GM11168 (cell line): ENCODE measurements around the gene GFAP.

ENCODE experiments used
- in situ Hi-C: fragments of 300-500 bp; cut with MboI; formaldehyde crosslinking; loops from one replicate; pipeline ENCODE4 v1.12.0; 2022; ENCODE audit warnings: low sequenced_read_pairs; ENCODE audit not compliant: unreplicated experiment

Gene GFAP

DNA sequence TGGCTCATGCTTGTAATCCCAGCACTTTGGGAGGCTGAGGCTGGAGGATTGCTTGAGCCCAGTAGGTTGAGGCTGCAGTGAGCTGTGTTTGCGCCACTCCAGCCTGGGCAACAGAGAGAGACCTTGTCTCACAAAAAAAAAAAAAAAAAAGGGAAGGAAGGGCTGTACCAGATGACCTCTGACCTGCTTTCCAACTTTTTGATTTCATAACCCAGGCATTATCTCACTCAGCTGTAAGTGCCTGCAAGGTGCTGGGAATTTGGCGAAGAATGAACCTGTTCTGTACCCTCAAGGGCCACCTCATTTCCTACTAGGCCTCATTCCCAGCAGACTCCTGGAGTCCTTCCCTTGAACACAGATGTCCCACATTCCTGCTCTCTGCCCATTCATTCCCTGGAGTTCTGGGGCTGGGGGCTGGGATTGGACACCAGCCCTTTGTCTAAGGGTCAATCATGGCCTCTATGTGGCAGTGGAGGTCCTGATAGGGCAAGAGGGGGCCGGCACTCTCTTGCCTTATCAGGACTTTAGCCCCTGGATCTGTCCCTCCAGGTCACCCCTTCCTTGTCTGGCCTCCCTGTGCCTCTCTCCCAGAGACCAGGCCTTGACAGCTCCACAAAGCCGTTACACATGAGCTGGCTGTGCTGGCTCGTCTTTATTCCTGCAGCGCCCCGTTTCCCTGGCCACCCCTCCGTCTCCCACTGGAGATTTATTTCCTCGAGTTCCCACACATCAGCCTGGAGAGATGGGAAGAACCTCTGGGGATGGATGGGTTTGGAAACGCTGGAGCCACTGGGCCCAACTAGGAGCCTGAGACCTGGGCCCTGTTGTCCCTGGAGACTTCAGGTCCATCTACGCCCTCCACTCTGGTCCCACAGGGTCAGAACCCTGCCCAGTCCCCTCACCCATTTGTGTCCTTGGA is 821 bp upstream of the GFAP start:
- in situ Hi-C loops: no loop called here

DNA sequence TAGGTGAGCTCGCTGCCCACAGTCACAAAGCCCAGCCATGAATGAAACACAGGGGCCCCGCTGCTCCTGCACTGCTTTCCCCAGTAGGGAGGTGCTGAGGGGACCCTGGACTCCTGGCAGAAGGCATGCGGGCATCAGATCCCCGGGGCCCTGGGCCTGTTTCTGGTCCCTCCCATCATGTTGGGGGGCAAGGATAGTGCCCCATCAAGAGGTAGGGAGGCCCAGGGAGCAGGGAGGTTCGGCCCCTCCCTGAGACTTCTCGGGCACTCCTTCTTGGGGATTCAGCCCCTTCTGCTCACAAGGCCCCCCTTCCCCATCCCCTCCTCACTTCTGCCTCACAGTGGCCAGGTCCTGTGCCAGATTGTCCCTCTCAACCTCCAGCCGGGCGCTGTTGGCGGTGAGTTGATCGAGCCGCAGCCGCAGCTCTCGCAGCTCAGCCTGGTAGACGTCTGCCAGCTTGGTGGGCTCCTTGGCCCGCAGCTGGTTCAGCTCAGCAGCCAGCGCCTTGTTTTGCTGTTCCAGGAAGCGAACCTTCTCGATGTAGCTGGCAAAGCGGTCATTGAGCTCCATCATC is 515 bp downstream of the GFAP start:
- in situ Hi-C loops: no loop called here

DNA sequence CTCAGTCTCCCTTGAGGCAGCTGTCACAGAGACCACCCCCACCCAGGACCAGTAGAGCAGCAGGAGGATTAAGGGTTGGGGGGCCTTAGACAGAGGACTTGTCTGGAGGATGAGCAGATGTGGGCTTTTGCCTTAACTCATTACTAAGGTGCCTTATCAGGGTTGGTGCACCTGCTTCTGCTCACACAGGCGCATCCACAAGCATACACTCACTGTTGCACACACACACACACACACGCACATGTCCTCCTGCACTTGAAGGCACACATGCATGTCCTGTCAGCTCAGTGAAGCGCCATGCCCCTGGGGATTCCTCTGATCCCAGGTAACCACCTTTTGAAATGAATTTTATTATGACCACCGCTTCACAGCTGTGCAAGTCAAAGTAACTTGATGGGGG is 1.2 kb downstream of the GFAP start:
- in situ Hi-C loops: no loop called here

DNA sequence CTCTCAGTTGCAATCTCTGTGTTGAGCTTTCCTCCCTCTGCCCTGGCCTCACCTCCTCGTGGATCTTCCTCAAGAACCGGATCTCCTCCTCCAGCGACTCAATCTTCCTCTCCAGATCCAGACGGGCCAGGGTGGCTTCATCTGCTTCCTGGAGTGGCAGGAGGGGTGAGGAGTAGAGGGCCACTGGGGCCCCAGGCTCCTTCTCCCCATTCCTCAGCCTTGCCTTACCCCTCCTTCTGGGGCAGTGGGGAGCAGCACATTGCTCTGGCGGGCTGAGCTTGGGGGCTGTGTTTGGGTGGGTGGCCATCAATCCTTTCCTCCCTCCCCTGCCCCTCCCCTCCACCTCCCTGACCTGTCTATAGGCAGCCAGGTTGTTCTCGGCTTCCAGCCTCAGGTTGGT is 1.6 kb downstream of the GFAP start:
- in situ Hi-C loops: no loop called here

DNA sequence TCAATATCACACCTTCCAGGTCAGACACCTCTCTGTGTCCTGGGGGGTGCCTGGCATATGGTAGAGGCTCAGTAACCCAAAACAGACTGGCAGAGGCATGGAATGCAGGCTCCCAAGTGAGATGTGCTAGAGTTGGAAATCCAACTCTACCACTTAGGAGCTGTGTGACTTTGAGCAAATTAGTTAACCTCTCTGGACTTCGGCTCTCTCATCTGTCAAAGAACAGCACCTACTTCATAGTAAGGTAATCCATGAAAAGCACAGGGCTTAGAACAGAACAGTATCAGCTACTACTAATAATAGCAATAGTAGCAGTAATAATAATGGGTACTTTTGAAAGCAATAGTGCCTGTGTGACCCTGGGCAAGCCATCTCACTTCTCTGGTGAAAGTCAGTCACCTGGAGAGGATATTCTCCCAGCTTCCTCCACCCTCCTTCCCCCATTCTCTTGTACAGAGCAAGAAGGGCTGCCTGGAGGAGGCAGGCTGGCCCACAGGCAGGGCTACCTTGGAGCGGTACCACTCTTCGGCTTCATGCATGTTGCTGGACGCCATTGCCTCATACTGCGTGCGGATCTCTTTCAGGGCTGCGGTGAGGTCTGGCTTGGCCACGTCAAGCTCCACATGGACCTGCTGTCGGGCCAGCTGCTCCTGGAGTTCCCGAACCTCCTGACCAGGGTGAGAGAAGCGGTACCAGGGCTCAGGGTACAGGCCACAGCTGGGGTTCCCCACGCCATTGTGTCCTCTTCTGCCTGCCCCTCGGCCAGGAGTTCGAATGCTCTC is 2.3 kb downstream of the GFAP start:
- in situ Hi-C loops: no loop called here

DNA sequence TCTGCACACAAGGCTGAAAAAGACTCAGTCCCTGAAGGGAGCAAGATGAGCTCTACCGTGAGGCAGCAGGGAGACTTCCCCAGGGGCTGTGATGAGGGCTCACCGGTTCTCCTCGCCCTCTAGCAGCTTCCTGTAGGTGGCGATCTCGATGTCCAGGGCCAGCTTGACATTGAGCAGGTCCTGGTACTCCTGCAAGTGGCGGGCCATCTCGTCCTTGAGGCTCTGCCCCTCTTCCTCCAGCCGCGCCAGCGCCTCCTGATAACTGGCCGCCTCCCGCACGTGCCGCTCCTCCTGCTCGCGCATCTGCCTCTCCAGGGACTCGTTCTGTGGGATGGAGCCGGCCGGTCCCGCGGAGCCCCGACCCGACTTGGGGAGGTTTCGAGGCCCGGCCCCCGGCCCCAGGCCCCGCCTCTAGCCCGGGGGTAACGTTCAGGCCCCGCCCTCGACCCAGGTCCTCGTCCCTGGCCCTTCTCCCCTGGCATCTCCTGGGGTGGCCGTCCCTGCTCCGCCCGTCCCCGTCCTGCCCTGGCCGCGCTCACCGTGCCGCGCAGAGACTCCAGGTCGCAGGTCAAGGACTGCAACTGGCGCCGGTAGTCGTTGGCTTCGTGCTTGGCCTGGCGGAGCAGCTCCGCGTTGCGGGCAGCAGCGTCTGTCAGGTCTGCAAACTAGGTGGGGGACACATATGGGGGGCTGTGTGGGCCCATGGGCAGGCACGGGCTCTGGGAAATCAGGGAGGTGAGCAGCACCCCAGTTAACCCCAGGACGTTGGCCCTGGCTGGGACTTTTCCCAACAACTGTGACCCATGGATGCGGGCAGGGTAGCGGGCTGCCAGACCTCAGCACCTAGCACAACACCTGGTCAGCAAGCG is 3.9 kb downstream of the GFAP start:
- in situ Hi-C loops: no loop called here

DNA sequence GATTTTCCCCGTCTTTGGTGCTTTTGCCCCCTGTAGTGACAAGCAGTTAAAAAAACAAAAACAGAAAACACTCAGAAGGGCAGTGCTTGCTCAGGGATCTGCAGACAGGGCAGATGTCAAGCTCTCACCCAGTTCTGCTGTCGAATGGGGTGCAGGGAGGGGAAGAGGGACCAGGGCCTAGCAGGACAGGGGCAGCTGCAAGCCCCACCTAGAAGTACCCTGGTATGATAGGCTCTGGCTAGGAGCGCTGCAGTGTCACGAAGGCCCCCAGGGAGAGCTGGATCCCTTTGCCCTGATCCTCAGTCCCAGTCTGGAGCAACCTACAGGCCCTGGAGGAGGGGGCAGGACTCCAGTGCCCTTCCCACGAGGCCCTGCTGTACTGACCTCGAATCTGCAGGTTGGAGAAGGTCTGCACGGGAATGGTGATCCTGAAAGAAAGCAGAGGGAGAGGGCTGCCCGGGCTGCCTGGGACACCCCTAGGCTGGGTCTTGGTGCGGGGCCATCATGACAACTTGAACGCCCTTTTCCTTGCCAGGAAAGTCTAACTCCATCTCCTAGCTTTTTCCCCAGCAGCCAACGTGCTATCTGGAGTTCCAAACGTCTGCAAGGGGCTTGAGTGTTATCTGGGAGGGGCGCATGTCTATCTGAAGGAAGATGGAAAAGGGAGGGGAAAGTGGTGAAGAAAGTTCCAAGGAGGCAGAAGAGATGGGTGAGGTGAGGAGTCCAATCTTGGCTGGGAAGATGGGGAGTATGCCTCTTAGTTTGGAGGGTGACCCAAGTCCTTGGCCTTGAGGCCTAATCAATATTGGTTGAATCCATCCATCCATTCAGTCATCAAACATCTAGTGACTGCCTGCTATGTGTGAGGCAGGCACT is 4.8 kb downstream of the GFAP start:
- in situ Hi-C loops: no loop called here

DNA sequence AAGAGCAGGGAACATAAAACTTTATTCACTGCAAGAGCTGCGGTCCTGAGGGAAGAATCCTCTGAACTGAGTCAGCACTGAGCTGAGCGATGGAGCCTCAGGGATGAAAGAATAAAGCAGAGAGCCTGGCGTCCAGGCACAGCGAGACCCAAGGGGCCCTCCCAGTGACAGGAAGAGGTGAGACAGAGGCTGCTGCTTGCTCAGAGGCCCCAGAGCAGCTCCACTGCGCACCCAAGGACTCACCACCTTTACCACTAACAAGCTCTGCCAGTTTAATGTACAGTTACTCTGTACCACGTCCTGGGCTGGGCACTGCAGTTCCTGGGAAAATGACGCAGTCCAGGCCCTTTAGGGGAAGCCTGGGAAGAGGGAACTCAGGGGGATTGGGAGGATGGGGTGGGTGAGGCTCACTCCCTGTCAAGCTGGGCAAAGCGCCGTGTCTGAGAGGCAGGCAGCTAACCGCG is 5.6 kb downstream of the GFAP start:
- in situ Hi-C loops: no loop called here

DNA sequence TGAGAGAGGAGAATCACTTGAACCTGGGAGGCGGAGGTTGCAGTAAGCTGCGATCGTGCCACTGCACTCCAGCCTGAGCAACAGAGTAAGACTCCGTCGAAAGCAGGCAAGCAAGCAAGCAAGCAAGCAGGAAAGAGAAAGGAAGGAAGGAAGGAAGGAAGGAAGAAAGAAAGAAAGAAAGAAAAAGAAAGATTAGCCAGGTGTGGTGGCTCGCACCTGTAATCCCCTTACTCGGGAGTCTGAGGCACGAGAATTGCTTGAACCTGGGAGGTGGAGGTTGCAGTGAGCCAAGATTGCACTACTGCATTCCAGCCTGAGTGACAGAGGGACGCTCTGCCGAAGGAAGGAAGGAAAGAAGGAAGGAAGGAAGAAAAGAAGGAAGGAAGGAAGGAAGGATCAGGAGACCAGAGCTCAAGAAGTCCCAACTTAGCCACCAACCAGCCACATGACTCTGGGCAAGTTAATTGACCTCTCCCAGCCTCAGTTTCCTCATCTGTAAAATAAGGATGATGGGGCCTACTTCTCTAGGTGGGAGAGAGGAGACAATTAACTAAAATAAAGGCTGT is 6.5 kb downstream of the GFAP start:
- in situ Hi-C loops: no loop called here

DNA sequence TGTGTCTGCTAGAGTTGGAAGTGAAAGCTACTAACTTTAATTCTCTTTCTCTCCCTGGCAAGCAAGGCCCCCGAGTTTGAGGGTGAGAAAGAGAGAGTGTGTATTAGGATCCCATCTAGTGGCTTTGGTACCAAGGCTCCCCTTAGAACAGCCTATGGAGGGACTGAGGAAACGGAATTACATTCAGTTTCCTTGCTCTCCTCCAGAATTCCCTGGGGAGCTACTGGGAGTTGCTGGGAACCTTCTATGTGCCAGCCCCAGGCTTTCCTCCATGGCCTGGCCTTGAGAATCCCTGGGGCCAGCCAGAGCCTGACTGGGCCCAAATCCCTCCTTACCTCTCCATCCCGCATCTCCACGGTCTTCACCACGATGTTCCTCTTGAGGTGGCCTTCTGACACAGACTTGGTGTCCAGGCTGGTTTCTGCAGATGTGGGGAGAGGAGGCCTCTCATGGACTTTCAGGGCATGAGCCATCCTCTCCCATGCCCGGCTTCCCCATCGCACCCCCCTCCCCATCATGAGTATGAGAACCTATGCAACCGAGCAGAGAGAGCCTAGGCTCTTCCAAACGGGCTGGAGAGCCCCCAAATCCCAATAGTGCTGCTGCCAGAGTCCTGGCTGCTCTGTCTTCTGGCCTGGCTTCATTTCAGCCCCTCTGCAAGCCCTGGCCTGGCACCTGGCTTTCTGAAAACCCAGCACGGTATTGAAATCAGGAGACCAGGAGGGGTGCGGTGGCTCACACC is 7.4 kb downstream of the GFAP start:
- in situ Hi-C loops: no loop called here

DNA sequence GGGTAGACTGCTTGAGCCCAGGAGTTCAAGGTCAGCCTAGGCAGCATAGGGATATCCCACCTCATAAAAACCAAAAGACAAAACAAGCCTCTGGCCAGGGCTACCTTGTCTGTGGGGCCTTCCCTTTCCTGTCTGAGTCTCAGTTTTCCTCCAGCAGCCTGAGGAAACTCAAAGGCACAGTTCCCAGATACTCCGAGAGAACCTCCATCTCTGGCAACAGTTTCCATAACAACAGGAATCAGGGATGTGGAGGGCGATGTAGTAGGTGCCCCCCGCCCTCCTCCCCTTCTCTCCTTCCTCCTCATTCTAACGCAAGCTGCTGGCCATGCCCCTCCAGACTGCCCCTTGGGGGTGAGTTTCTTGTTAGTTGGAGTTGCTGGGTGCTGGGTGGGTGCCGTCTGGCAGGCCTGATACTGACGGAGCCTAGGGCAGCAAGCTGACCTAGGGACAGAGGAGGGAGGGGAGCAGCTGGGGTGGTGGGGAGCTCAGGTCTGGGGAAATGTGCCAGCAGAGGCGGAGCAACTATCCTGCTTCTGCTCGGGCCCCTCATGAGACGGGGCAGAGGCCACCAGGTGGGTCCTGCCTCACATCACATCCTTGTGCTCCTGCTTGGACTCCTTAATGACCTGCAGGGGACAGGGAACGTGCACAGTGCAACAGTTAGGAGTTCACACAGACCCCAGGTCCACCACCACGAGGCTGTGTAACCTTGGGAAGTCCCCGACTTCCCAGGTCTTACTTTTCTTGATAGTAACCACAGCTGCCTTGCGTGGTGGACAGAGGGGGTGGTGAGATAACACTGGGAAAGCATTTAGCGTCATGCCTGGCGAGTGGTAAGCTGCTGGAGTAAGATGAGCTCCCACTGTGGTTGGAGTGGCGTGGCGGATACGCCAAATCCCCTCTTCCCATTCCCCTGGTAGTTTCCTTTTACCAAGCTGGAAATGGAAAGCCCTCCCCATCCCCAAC is 8.3 kb downstream of the GFAP start:
- in situ Hi-C loops: no loop called here

DNA sequence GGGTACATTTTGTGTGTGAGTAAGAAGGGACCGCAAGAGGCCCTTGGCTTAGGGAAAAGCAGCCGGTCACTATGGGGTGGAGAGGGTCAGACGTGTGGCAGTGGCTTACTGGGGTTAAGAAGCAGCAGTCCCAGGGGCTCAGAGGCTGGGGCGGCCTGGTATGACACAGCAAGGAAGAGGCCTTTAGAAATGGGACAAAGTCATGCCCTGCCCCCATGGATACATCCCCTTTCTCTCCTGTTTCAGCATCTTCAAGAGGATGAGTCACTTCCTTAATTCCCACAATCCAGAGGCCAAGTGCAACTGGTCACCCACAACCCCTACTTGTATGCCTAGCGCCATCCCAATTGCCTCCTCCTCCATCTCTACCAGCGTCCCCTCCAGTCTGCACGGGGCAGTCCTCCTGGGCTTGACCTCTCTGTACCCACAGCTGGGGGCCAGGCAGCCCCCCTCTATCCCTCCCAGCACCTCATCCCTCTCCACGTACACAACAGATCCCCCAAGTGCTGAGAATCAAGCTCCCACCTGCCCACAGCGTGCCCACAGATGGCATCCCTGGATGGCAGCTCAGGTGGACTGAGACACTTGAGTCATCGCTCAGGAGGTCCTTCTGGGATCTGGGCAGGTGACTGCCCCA is 9.2 kb downstream of the GFAP start:
- in situ Hi-C loops: no loop called here

DNA sequence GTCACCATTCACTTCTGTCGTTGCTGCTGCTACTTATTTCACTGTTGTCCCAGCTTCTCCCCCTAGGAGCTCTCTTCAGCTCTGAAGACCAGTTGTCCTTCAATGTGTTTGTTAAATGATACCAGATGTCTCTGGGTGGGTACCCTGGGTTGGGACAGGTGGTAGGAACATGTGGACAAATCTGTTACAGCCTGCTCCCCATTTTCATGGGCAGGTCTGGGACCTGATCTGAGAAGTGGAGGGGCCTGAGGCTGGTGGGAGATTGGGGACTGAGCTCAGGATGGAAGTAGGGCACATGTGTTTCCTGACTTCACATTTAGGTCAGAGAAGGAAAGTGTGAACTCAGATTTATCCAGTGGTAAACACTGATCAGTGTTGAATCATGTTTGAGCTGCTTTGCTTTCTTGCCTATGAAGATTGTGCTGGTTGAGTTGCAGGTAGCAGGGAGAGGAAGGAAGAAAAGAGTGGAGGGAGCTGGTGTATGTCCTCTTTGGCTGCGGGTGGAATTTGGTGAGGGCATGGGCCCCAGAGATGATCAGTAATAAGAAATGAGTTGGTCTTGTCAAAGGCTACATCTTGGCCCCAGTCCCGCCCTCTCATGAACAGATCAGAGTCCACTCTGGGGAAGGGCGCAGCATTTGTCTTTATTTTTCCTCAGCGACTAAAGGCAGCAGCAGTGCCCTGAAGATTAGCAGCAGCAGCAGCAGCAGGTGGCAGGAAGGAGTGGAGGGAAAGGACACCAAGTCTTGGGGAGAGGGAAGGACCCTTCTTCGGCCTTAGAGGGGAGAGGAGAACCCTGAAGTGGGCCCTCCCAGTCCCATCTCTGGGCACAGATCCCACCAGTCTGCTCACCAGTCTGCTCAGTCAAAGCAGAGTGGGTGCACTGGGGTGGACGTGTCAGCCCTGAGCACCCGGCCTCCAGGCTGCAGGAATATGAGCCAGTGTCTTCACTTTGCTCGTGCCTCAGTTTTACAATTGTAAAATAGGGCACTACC is 10.0 kb downstream of the GFAP start:
- in situ Hi-C loops: no loop called here

DNA sequence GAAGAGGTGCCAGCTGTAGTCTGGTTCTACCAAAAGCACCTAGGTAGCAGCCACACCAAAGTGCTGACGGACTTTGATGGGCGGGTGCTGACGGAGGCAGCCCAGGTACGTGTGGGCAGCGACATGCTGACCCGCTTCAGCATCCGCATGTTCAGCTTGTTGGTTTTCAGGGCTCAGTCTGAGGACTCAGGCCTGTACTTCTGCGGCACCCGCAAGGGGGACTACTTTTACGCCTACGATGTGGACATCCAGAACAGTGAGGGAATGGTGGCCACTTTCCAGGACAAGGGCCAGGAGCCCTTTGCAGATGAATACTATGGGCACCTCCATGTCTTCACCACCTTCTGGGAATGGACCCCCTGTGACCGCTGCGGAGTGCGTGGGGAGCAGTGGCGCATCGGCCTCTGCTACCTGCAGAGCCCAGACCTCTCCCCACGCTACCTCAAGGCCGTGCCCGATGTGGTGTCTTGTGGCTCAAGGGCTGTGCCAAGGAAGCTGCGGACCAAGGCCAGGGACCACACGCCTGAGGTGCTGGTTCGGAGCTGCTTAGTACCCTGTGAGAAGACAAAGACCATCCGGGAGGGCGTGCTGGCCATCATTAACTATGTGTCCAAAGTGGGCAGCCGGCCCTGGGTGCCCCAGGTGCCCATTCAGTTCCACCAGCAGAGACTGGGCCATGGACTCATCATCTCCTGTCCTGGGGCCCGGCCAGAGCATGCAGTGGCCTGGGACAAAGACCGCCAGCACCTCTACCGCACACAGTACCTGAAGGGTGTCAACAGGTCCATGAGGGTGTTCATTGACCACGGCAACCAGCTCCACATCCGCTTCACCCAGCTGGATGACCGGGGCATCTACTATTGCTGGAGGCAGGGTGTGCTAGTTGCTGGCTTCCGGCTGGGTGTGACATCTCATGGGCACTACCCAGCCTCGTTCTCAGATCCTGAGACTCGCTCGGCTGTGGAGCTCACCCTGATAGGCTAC is 11.0 kb downstream of the GFAP start:
- in situ Hi-C loops: no loop called here
